Uterus (tissue), 4 donors: ENCODE measurements around the gene HOTAIR. TPM values are rescaled to one million over a fixed set of nuclear protein-coding genes. Genes with fewer than 3 reads are reported as not detected.

ENCODE experiments used
- DNase-seq, 2 donors: peaks; one replicate each; pipeline ENCODE4 v3.0.0-alpha.2; 2019 to 2020
- H3K27ac ChIP-seq, 2 donors: fragments of 200-600 bp; sonication (generic); 1 replicate in 1 of 2; 2 replicates in 1 of 2; pipeline ENCODE4 v1.5.1; 2016 to 2018
- H3K27me3 ChIP-seq, 2 donors: fragments of 200-600 bp; sonication (generic); one replicate each; pipeline ENCODE4 v1.5.1; 2018 to 2019; ENCODE audit warnings: control low read depth in 1 of 2
- H3K36me3 ChIP-seq, 2 donors: fragments of 200-600 bp; sonication (generic); one replicate each; pipeline ENCODE4 v1.5.1; 2019; ENCODE audit warnings: control low read depth in 1 of 2
- H3K4me1 ChIP-seq, 2 donors: fragments of 200-600 bp; sonication (generic); one replicate each; pipeline ENCODE4 v1.5.1; 2018 to 2019; ENCODE audit warnings: control low read depth in 1 of 2
- H3K4me3 ChIP-seq, 2 donors: fragments of 200-600 bp; sonication (generic); 1 replicate in 1 of 2; 2 replicates in 1 of 2; pipeline ENCODE4 v1.5.1; 2018 to 2019; ENCODE audit warnings: mild to moderate bottlenecking in 1 of 2
- H3K9me3 ChIP-seq, 2 donors: fragments of 200-600 bp; sonication (generic); one replicate each; pipeline ENCODE4 v1.5.1; 2019; ENCODE audit warnings: control low read depth in 1 of 2
- CTCF ChIP-seq, 4 experiments: fragments of 200-600 bp in 2 of 4; fragments of 450-650 bp in 2 of 4; sonication (generic) in 2 of 4; IDR thresholded peaks; one replicate each; pipeline ENCODE4 v1.5.1; 2016 to 2019; ENCODE audit warnings: antibody characterized with exemption in 4 of 4, mild to moderate bottlenecking in 2 of 4, moderate library complexity in 1 of 4
- POLR2A ChIP-seq, 2 donors: fragments of 450-650 bp; IDR thresholded peaks; one replicate each; pipeline ENCODE4 v1.6.1; 2016; ENCODE audit warnings: antibody characterized with exemption in 2 of 2, mild to moderate bottlenecking in 1 of 2, moderate library complexity in 1 of 2
- intact Hi-C: fragments of 100-400 bp; cut with DNase I; formaldehyde crosslinking; loops from one replicate; pipeline ENCODE4 v1.15.1; 2023; ENCODE audit warnings: low total_unique reads
- total RNA-seq, 4 donors: library from RNA; depleted of rRNA in 3 of 4; stranded (reverse); fragments of >200 nt in 3 of 4; gene quantifications; one replicate each; pipeline versions ENCODE4 v1.1.0 to v1.2.4, GENCODE V29; 2014 to 2023
- donor health status: DM: yes; HTN: yes; CAD: no.

HOTAIR gene
- total RNA-seq, 4 donors from 2014 or later: 1.2 to 4.1 (median 2.1) TPM; not detected in 1

- no peak overlapping the region for H3K27ac ChIP-seq
- no peaks in the 10 kb centered on the region for H3K36me3 ChIP-seq
- H3K4me3 ChIP-seq: no peak overlapping the region
- no peaks in the 10 kb centered on the region for H3K9me3 ChIP-seq
- TF ChIP-seq CTCF (IDR thresholded peaks at IDR 0.05): no peak
- peak in 1 of 2 donors; percentile 12 for TF ChIP-seq POLR2A (IDR thresholded peaks at IDR 0.05)
- DNase-seq: no peak
- intact Hi-C loops: no loop called here
- H3K27me3 ChIP-seq: peaks cover 27 to 96% of the 10 kb centered on the region in 2 donors
- peaks cover 0 to 27% of the 10 kb centered on the region in 2 donors for H3K4me1 ChIP-seq
Measured at GRCh38 chr12:53990311-53991076, 15.7 kb upstream of the HOTAIR start.

- no peak overlapping the region for H3K27ac ChIP-seq
- H3K4me1 ChIP-seq: peaks cover 0 to 21% of the 10 kb centered on the region in 2 donors
Measured at GRCh38 chr12:53989227-53990113, 14.7 kb upstream of the HOTAIR start.

GRCh38 chr12:53988541-53989226 lies 13.9 kb upstream of the HOTAIR start:
- Histone ChIP-seq H3K27ac (no peak overlapping the region), H3K27me3 (peaks cover 18 to 96% of the 10 kb centered on the region in 2 donors), H3K36me3 (no peaks in the 10 kb centered on the region), H3K4me3 (no peak overlapping the region), H3K9me3 (no peaks in the 10 kb centered on the region), H3K4me1 (peaks cover 0 to 17% of the 10 kb centered on the region in 2 donors)
- DNase-seq: no peak
- intact Hi-C loops: no loop called here
- TF ChIP-seq CTCF (IDR thresholded peaks at IDR 0.05) (no peak), POLR2A (IDR thresholded peaks at IDR 0.05) (no peak)

More at GRCh38 chr12:53989227-53990113, 14.7 kb upstream of the HOTAIR start:
- peaks cover 24 to 96% of the 10 kb centered on the region in 2 donors for H3K27me3 ChIP-seq
- no peaks in the 10 kb centered on the region for H3K36me3 ChIP-seq
- DNase-seq: no peak
- H3K9me3 ChIP-seq: no peaks in the 10 kb centered on the region
- intact Hi-C loops: no loop called here
- TF ChIP-seq POLR2A (IDR thresholded peaks at IDR 0.05): no peak
- TF ChIP-seq CTCF (IDR thresholded peaks at IDR 0.05): peak in 1 of 4 experiments; percentile 6
- no peak overlapping the region for H3K4me3 ChIP-seq

GRCh38 chr12:53987787-53988230 lies 13.1 kb upstream of the HOTAIR start:
- Histone ChIP-seq H3K27me3 (peaks cover 16 to 95% of the 10 kb centered on the region in 2 donors), H3K36me3 (no peaks in the 10 kb centered on the region), H3K4me3 (no peak overlapping the region), H3K4me1 (peaks cover 0 to 17% of the 10 kb centered on the region in 2 donors), H3K9me3 (no peaks in the 10 kb centered on the region), H3K27ac (no peak overlapping the region)
- DNase-seq: no peak
- intact Hi-C loops: no loop called here
- TF ChIP-seq CTCF (IDR thresholded peaks at IDR 0.05): no peak
- TF ChIP-seq POLR2A (IDR thresholded peaks at IDR 0.05): no peak
